ENCODE data around the gene HECTD3.

DNA sequence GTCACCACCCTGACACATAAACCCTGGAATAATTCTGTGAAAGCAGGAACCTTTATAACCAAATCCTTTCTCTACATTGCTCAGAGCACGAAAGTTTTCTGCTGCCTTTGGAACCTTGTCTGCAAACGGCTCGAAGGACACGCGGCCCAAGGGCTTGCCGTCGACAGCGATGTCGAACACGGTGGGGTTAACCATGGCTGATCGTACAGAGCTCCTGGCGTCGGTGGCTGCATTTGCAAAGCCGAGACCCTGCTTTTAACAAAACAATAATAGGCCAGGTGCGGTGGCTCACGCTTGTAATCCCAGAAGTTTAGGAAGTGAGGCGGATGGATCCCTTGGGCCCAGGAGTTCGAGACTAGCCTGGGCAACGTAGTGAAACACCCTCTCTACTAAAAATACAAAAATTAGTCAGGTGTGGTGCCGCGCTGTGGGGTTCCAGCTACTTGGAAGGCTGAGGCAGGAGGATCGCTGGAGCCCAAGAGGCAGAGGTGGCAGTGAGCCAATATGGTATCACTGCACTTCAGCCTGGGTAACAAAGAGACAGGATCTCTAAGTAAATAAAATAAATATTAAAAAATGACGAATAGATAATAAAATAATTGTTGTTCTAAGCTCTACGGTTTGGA, 22.5 kb downstream of the HECTD3 start:
- no peak for TF ChIP-seq POLR2A (IDR thresholded peaks at IDR 0.05)
- TF ChIP-seq, protein P1, sequence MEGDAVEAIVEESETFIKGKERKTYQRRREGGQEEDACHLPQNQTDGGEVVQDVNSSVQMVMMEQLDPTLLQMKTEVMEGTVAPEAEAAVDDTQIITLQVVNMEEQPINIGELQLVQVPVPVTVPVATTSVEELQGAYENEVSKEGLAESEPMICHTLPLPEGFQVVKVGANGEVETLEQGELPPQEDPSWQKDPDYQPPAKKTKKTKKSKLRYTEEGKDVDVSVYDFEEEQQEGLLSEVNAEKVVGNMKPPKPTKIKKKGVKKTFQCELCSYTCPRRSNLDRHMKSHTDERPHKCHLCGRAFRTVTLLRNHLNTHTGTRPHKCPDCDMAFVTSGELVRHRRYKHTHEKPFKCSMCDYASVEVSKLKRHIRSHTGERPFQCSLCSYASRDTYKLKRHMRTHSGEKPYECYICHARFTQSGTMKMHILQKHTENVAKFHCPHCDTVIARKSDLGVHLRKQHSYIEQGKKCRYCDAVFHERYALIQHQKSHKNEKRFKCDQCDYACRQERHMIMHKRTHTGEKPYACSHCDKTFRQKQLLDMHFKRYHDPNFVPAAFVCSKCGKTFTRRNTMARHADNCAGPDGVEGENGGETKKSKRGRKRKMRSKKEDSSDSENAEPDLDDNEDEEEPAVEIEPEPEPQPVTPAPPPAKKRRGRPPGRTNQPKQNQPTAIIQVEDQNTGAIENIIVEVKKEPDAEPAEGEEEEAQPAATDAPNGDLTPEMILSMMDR (IDR thresholded peaks at IDR 0.05 in 4 of 5, conservative IDR thresholded peaks at IDR 0.05 in 1 of 5): no peak
